MCF 10A (cell line): ENCODE data around the gene KIZ. TPM values are rescaled to one million over a fixed set of nuclear protein-coding genes. Genes with fewer than 3 reads are reported as not detected.

Experiments
- BruUV-seq: library from RNA; stranded (reverse); fragments of 400-500 nt; replicated peaks from 2 replicates; lab custom pipeline; 2021; lab: Mats Ljungman, UMichigan
- CTCF ChIA-PET: fragments of 300-600 bp; sonication (Branson Sonifier 250); formaldehyde crosslinking; extraction: SDS; loops from one replicate; lab custom pipeline; 2021; ENCODE audit warnings: antibody characterized with exemption, inconsistent platforms; lab: Yijun Ruan, JAX
- POLR2A ChIA-PET: fragments of 300-600, 350-650 bp; sonication (Branson Sonifier 250); formaldehyde crosslinking; extraction: SDS; loops from one replicate; lab custom pipeline; 2020; ENCODE audit warnings: antibody characterized with exemption, inconsistent platforms; lab: Yijun Ruan, JAX
- DNase-seq: peaks from one replicate; pipeline ENCODE4 v3.0.0-alpha.2; 2018; ENCODE audit not compliant: unreplicated experiment
- H3K27ac Mint-ChIP-seq: one replicate; pipeline ENCODE4 v1.8.0; 2022; ENCODE audit warnings: mild to moderate bottlenecking, low read depth, mixed read lengths; ENCODE audit not compliant: unreplicated experiment
- H3K27me3 Mint-ChIP-seq: one replicate; pipeline ENCODE4 v1.8.0; 2022; ENCODE audit warnings: mixed read lengths; ENCODE audit not compliant: insufficient read depth, unreplicated experiment
- H3K36me3 Mint-ChIP-seq: one replicate; pipeline ENCODE4 v1.8.0; 2022; ENCODE audit warnings: mild to moderate bottlenecking, moderate library complexity, mixed read lengths; ENCODE audit not compliant: insufficient read depth, unreplicated experiment
- H3K4me1 Mint-ChIP-seq: one replicate; pipeline ENCODE4 v1.8.0; 2022; ENCODE audit warnings: mixed read lengths; ENCODE audit not compliant: insufficient read depth, unreplicated experiment
- H3K4me3 Mint-ChIP-seq: one replicate; pipeline ENCODE4 v1.8.0; 2022; ENCODE audit warnings: mild to moderate bottlenecking, moderate library complexity, mixed read lengths; ENCODE audit not compliant: unreplicated experiment
- H3K9me3 Mint-ChIP-seq: one replicate; pipeline ENCODE4 v1.8.0; 2022; ENCODE audit warnings: mixed read lengths; ENCODE audit not compliant: unreplicated experiment
- intact Hi-C: fragments of 100-400 bp; cut with micrococcal nuclease; formaldehyde crosslinking; loops from 2 replicates; pipeline ENCODE4 v1.14.1; 2022
- total RNA-seq: library from RNA; stranded (reverse); gene quantifications from 2 replicates; pipeline ENCODE4 v1.2.3, GENCODE V29; 2022
- TF ChIP-seq, protein P1 (sequence below): fragments of 200-600 bp; IDR thresholded peaks from one replicate; pipeline ENCODE4 v1.8.0; 2022; ENCODE audit warnings: antibody characterized with exemption, mild to moderate bottlenecking; ENCODE audit not compliant: unreplicated experiment

KIZ gene
- total RNA-seq, 1 experiment from 2014 or later, result 56.1 TPM

DNA sequence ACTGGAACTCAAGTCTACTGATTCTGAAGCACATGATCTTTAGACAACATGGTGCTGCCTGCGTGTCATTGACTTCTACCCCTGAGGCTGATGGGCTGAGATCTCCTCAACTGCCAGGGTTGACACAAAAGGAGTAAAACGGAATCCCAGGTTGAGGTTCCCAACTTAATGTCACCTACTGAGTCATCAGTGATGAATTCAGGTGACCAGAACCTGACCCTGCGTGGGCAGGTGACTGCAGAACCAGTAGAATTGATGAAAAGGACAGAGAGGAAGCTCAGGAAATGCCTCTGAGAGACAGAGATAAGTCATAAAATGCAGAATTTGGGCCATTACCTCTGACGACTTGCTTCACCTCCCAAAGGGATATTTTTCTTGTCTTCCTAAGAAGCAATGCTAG, 7.7 kb upstream of the KIZ start:
- POLR2A ChIA-PET, result no interaction called here
- Mint-ChIP-seq H3K27ac (no peak overlapping the region), H3K27me3 (no peaks in the 10 kb centered on the region), H3K36me3 (no peaks in the 10 kb centered on the region), H3K9me3 (no peaks in the 10 kb centered on the region), H3K4me1 (no peaks in the 10 kb centered on the region), H3K4me3 (no peak overlapping the region)
- DNase-seq, result no peak
- TF ChIP-seq, protein P1, sequence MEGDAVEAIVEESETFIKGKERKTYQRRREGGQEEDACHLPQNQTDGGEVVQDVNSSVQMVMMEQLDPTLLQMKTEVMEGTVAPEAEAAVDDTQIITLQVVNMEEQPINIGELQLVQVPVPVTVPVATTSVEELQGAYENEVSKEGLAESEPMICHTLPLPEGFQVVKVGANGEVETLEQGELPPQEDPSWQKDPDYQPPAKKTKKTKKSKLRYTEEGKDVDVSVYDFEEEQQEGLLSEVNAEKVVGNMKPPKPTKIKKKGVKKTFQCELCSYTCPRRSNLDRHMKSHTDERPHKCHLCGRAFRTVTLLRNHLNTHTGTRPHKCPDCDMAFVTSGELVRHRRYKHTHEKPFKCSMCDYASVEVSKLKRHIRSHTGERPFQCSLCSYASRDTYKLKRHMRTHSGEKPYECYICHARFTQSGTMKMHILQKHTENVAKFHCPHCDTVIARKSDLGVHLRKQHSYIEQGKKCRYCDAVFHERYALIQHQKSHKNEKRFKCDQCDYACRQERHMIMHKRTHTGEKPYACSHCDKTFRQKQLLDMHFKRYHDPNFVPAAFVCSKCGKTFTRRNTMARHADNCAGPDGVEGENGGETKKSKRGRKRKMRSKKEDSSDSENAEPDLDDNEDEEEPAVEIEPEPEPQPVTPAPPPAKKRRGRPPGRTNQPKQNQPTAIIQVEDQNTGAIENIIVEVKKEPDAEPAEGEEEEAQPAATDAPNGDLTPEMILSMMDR, result no peak
- CTCF ChIA-PET, result interaction anchor here (0.7 kb wide), 1 partner anchor 119 kb away, joined by 5 read pairs; no protein-coding TSS in a partner anchor
- BruUV-seq, result no TSS peak
- intact Hi-C loops, result no loop called here

DNA sequence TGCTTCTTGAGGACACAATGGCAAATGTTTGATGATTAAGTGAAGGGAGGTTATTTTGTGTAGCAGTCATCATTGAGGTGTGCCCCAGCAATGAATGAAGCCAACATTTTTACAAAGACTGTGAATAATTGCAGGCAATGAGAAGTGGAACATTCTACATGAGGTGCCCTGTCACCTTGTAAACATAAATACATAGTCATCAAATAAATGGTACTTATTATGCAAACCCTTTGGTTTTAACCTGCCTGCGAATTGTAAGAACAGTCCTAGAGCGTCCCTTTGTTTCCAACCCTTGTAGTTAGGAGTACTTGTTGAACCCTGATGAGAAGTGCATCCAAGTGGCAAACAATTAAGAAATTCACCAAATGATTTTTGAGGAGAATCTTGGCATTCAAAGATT, 7.1 kb upstream of the KIZ start:
- no TSS peak for BruUV-seq
- no peak overlapping the region for H3K27ac Mint-ChIP-seq
- no peaks in the 10 kb centered on the region for H3K9me3 Mint-ChIP-seq
- DNase-seq, result no peak
- TF ChIP-seq, protein P1, result no peak
- H3K4me3 Mint-ChIP-seq, result no peak overlapping the region
- no peaks in the 10 kb centered on the region for H3K36me3 Mint-ChIP-seq
- POLR2A ChIA-PET, result no interaction called here
- H3K27me3 Mint-ChIP-seq, result no peaks in the 10 kb centered on the region
- CTCF ChIA-PET, result interaction anchor here (0.9 to 1.1 kb wide), 2 partner anchors 11 to 254 kb away, joined by 4 to 5 read pairs; no protein-coding TSS in a partner anchor
- intact Hi-C loops, result no loop called here
- no peaks in the 10 kb centered on the region for H3K4me1 Mint-ChIP-seq

DNA sequence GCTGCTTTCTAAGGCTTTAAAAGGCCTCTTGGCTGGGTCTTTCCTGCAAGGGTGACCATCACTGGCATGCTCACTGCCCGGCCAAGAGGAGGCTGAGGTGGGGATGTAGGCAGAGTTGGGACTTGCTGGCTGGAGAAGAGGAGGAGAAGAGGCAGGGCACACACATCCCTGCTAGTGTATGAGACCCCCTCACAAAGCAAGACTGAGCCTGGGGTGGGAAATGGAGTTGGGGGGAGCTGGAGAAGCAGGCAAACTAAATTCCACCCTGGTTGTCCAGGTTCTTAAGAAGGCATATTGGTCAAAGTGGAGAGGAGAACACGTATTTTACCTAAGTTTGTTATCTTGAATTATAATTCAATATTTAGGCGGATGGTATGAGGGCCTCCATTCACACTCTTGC, 1.7 kb upstream of the KIZ start:
- ChIA-PET POLR2A (interaction anchor here (1.6 kb wide), 1 partner anchor 28 kb away, joined by 6 read pairs; no protein-coding TSS in a partner anchor), CTCF (interaction anchor here (0.6 to 3.3 kb wide), 5 partner anchors 111 to 1872 kb away, joined by 3 to 52 read pairs (median 14); no protein-coding TSS in a partner anchor)
- no peaks in the 10 kb centered on the region for H3K9me3 Mint-ChIP-seq
- H3K4me3 Mint-ChIP-seq, result no peak overlapping the region
- TF ChIP-seq, protein P1, result no peak
- H3K27ac Mint-ChIP-seq, result no peak overlapping the region
- no peak for DNase-seq
- peaks cover 9% of the 10 kb centered on the region for H3K4me1 Mint-ChIP-seq
- H3K36me3 Mint-ChIP-seq, result no peaks in the 10 kb centered on the region
- H3K27me3 Mint-ChIP-seq, result no peaks in the 10 kb centered on the region
- BruUV-seq, result no TSS peak
- intact Hi-C loops, result no loop called here

DNA sequence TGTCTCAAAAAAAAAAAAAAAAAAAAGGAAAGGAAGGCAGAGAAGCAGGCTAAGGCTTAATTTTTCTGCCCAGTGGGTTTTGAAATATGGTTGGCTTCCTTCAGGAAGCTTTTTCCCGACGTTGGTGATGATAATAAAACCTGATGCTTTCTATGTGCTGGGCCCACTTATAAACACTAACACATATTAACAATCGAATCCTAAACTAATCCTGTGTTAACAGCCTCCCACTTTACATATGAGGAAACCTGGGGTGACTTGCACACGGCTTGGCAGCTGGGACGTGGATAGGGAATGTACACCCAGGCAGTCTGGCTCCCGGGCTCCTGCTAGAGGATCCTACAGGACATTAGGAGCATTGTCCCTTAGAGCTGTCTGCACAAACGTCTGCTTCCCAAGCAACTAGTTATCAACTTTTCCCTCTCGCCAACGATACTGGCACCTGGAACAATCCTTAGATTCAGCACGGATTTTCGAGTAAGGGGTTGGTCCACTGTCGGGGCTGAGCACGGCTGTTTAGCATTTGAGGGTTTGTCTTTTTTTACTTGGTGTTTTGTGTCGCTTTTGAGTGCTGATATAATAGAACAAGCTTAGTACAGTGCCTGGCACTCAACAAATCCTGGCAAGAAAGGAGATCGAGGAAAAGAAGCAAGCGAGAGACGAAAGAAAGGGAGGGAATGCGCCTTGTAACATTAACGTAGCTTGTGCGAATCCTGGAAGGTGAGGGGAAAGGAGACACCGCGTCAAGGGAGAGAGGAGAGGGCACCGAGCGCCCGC, 622 bp upstream of the KIZ start:
- TF ChIP-seq, protein P1, result no peak
- intact Hi-C loops, result loop anchor here (1.0 kb wide), 1 partner anchor 261 kb away; no protein-coding TSS in a partner anchor
- DNase-seq, result peak; percentile 57
- no peaks in the 10 kb centered on the region for H3K27me3 Mint-ChIP-seq
- ChIA-PET CTCF (interaction anchor here (0.5 to 3.9 kb wide), 30 partner anchors 11 to 1398 kb away, joined by 3 to 52 read pairs (median 4); no protein-coding TSS in a partner anchor), POLR2A (interaction anchor here (0.6 to 3.8 kb wide), 31 partner anchors 10 to 467 kb away, joined by 3 to 84 read pairs (median 4); partner anchors contain the start of gene XRN2)
- no peaks in the 10 kb centered on the region for H3K36me3 Mint-ChIP-seq
- no peaks in the 10 kb centered on the region for H3K9me3 Mint-ChIP-seq
- peak overlapping the region; percentile 85 for H3K4me3 Mint-ChIP-seq
- peaks cover 9% of the 10 kb centered on the region for H3K4me1 Mint-ChIP-seq
- no TSS peak for BruUV-seq
- H3K27ac Mint-ChIP-seq, result peak overlapping the region; percentile 86
